PC-3 (cell line): ENCODE measurements around the gene ANKRD11.

ENCODE experiments used
- EZH2 ChIP-seq: fragments of 300-600 bp; sonication (generic); IDR thresholded peaks from one replicate; pipeline ENCODE4 v1.6.1; 2017; ENCODE audit warnings: antibody characterized with exemption, mild to moderate bottlenecking, low read length; ENCODE audit not compliant: unreplicated experiment
- TF ChIP-seq, protein P1 (sequence below): fragments of 300-600 bp; sonication (generic); conservative IDR thresholded peaks from 2 replicates; pipeline ENCODE4 v1.5.1; 2017; ENCODE audit warnings: antibody characterized with exemption, low read depth, mild to moderate bottlenecking, low read length

DNA sequence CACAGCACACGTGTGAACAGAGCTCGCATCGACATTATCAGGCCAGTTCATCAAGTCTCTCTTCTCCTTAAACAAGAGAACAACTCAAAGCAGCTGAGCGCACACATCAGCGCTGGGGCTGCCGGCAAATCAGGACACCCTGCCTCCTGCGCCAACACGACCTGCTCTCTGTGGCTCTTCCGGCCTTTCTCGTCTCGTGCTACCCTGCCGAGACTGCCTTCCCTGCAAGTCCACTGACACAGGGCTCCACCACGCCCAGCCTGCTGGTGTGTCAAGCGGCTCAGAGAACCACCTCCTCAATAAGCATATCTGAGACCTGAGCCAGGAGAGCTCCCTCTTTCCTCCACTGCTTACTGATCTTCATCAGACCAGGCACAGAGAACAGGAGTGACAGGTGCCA lies 176.0 kb downstream of the ANKRD11 start:
- TF ChIP-seq EZH2, result no peak
- TF ChIP-seq, protein P1, sequence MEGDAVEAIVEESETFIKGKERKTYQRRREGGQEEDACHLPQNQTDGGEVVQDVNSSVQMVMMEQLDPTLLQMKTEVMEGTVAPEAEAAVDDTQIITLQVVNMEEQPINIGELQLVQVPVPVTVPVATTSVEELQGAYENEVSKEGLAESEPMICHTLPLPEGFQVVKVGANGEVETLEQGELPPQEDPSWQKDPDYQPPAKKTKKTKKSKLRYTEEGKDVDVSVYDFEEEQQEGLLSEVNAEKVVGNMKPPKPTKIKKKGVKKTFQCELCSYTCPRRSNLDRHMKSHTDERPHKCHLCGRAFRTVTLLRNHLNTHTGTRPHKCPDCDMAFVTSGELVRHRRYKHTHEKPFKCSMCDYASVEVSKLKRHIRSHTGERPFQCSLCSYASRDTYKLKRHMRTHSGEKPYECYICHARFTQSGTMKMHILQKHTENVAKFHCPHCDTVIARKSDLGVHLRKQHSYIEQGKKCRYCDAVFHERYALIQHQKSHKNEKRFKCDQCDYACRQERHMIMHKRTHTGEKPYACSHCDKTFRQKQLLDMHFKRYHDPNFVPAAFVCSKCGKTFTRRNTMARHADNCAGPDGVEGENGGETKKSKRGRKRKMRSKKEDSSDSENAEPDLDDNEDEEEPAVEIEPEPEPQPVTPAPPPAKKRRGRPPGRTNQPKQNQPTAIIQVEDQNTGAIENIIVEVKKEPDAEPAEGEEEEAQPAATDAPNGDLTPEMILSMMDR, result no peak
